H1 (cell line): Measurements from ENCODE around the gene SH3PXD2B. TPM values are rescaled to one million over a fixed set of nuclear protein-coding genes. Genes with fewer than 3 reads are reported as not detected.

Experiments used
- PHF8 ChIP-seq: fragments of 200-600 bp; sonication (generic); conservative IDR thresholded peaks from 2 replicates; pipeline ENCODE4 v1.7.1; 2012; ENCODE audit warnings: low read depth, mild to moderate bottlenecking, inconsistent platforms, low read length, moderate library complexity
- RAD21 ChIP-seq, 2 experiments: IDR thresholded peaks in 1 of 2; conservative IDR thresholded peaks in 1 of 2; 2 replicates each; pipeline ENCODE4 v1.6.1; 2011; ENCODE audit warnings: low read depth in 2 of 2, low read length in 2 of 2, improper control_type of control experiment in 1 of 2, inconsistent platforms in 1 of 2, mild to moderate bottlenecking in 1 of 2, moderate library complexity in 1 of 2
- RFX5 ChIP-seq: IDR thresholded peaks from 2 replicates; pipeline ENCODE4 v1.6.1; 2011; ENCODE audit warnings: low read depth, low read length, improper control_type of control experiment, borderline replicate concordance
- SP1 ChIP-seq: IDR thresholded peaks from 2 replicates; pipeline ENCODE4 v1.6.1; 2011; ENCODE audit warnings: low read depth, low read length
- polyA plus RNA-seq, 7 experiments: library from polyadenylated mRNA; depleted of rRNA in 3 of 7; stranded (reverse) in 5 of 7; unstranded in 2 of 7; fragments of >200 nt in 5 of 7; fragments of 200-250 nt in 2 of 7; gene quantifications; 1 replicate in 5 of 7; 2 replicates in 1 of 7; 4 replicates in 1 of 7; pipeline versions ENCODE4 v1.2.1 to v1.2.3, GENCODE V29; 2011 to 2013; ENCODE audit warnings: missing spikeins in 2 of 7, mixed read lengths in 2 of 7
- total RNA-seq: library from RNA; stranded (reverse); fragmentation: NEBNext Ultra II Directional; extraction: Animal tissue kit (Norgen Biotek cat#: 25700); gene quantifications from 2 replicates; pipeline ENCODE4 v1.2.1, GENCODE V29; 2021
- TF ChIP-seq, protein P1 (sequence below): fragments of 300-600 bp; sonication (generic); IDR thresholded peaks from 2 replicates; pipeline ENCODE4 v1.7.1; 2012; ENCODE audit warnings: low read length, moderate library complexity, mild to moderate bottlenecking, inconsistent platforms; ENCODE audit not compliant: insufficient replicate concordance

SH3PXD2B gene
- total and polyA plus RNA-seq, 2 of the 8 experiments (the other 6 are each of a cell fraction or from before 2014, with no cell fraction given) = 32.9 to 72.9 TPM

DNA sequence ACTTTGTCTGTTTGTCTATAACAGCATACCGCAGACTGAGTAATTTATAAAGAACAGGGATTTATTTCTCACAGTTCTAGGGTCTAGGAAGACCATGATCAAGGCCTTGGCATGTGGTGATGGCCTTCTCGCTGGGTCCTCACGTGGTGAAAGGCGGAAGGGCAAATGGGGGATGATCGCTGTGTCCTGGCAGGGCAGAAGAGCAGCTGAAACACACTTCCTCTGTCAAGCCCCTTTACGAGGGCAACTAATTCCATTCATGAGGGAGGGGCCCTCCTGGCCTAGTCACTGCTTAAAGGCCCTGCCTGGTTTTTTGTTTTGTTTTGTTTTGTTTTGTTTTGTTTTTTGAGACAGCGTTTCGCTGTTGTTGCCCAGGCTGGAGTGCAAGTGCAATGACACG, 128.9 kb downstream of the SH3PXD2B start (continued):
- TF ChIP-seq, protein P1, sequence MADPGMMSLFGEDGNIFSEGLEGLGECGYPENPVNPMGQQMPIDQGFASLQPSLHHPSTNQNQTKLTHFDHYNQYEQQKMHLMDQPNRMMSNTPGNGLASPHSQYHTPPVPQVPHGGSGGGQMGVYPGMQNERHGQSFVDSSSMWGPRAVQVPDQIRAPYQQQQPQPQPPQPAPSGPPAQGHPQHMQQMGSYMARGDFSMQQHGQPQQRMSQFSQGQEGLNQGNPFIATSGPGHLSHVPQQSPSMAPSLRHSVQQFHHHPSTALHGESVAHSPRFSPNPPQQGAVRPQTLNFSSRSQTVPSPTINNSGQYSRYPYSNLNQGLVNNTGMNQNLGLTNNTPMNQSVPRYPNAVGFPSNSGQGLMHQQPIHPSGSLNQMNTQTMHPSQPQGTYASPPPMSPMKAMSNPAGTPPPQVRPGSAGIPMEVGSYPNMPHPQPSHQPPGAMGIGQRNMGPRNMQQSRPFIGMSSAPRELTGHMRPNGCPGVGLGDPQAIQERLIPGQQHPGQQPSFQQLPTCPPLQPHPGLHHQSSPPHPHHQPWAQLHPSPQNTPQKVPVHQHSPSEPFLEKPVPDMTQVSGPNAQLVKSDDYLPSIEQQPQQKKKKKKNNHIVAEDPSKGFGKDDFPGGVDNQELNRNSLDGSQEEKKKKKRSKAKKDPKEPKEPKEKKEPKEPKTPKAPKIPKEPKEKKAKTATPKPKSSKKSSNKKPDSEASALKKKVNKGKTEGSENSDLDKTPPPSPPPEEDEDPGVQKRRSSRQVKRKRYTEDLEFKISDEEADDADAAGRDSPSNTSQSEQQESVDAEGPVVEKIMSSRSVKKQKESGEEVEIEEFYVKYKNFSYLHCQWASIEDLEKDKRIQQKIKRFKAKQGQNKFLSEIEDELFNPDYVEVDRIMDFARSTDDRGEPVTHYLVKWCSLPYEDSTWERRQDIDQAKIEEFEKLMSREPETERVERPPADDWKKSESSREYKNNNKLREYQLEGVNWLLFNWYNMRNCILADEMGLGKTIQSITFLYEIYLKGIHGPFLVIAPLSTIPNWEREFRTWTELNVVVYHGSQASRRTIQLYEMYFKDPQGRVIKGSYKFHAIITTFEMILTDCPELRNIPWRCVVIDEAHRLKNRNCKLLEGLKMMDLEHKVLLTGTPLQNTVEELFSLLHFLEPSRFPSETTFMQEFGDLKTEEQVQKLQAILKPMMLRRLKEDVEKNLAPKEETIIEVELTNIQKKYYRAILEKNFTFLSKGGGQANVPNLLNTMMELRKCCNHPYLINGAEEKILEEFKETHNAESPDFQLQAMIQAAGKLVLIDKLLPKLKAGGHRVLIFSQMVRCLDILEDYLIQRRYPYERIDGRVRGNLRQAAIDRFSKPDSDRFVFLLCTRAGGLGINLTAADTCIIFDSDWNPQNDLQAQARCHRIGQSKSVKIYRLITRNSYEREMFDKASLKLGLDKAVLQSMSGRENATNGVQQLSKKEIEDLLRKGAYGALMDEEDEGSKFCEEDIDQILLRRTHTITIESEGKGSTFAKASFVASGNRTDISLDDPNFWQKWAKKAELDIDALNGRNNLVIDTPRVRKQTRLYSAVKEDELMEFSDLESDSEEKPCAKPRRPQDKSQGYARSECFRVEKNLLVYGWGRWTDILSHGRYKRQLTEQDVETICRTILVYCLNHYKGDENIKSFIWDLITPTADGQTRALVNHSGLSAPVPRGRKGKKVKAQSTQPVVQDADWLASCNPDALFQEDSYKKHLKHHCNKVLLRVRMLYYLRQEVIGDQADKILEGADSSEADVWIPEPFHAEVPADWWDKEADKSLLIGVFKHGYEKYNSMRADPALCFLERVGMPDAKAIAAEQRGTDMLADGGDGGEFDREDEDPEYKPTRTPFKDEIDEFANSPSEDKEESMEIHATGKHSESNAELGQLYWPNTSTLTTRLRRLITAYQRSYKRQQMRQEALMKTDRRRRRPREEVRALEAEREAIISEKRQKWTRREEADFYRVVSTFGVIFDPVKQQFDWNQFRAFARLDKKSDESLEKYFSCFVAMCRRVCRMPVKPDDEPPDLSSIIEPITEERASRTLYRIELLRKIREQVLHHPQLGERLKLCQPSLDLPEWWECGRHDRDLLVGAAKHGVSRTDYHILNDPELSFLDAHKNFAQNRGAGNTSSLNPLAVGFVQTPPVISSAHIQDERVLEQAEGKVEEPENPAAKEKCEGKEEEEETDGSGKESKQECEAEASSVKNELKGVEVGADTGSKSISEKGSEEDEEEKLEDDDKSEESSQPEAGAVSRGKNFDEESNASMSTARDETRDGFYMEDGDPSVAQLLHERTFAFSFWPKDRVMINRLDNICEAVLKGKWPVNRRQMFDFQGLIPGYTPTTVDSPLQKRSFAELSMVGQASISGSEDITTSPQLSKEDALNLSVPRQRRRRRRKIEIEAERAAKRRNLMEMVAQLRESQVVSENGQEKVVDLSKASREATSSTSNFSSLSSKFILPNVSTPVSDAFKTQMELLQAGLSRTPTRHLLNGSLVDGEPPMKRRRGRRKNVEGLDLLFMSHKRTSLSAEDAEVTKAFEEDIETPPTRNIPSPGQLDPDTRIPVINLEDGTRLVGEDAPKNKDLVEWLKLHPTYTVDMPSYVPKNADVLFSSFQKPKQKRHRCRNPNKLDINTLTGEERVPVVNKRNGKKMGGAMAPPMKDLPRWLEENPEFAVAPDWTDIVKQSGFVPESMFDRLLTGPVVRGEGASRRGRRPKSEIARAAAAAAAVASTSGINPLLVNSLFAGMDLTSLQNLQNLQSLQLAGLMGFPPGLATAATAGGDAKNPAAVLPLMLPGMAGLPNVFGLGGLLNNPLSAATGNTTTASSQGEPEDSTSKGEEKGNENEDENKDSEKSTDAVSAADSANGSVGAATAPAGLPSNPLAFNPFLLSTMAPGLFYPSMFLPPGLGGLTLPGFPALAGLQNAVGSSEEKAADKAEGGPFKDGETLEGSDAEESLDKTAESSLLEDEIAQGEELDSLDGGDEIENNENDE = no peak
- TF ChIP-seq SP1 (no peak), PHF8 (no peak), RFX5 (no peak), RAD21 (IDR thresholded peaks at IDR 0.05 in 1 of 2, conservative IDR thresholded peaks at IDR 0.05 in 1 of 2; ENCODE audit: low read depth in 2 of 2, low read length in 2 of 2) (no peak)
